Erythroblast (primary cell): ENCODE data around the gene IPCEF1.

Source experiments
- GATA1 ChIP-seq: IDR thresholded peaks from 2 replicates; pipeline ENCODE4 v1.6.1; 2011; ENCODE audit warnings: low read depth, mild to moderate bottlenecking, control low read depth, low read length, moderate library complexity
- POLR2A ChIP-seq: IDR thresholded peaks from 2 replicates; pipeline ENCODE4 v1.6.1; 2011; ENCODE audit warnings: mild to moderate bottlenecking, low read length

- TF ChIP-seq POLR2A (no peak), GATA1 (no peak)
Observed at GRCh38 chr6:154373971-154374370, 17.4 kb upstream of the IPCEF1 start.
